ENCODE measurements around the gene CA5A.

DNA sequence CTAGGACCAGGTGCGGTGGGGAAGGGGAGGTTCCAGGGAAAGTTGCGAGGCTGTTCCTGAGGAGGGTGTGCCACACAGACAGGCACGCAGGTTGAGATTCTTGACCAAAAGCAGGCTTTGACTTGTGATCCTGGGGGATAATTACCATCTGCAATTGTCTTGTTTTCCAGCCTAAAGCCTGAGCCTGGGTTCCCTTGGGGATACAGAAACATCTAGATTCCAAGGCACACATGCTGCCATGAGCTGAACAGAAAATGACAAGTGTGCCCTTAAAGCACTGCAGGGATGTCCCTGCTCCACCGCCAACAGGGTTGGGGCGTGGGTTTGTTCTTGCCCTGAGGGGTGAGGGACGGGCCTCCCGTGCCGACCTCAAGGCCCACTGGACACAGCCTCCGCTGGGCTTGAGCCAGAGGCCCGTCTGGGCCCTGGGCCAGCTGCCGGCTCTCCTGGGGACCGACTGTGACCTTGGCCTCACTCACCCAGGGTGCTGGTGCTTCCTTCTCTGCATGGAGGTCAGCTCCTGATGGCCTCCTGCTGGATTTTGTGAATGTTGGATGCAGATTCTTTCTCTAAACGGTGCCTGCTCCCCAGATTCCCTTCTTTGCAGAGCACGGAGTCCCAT, 14.0 kb downstream of the CA5A start:
- TF ChIP-seq, protein P1, sequence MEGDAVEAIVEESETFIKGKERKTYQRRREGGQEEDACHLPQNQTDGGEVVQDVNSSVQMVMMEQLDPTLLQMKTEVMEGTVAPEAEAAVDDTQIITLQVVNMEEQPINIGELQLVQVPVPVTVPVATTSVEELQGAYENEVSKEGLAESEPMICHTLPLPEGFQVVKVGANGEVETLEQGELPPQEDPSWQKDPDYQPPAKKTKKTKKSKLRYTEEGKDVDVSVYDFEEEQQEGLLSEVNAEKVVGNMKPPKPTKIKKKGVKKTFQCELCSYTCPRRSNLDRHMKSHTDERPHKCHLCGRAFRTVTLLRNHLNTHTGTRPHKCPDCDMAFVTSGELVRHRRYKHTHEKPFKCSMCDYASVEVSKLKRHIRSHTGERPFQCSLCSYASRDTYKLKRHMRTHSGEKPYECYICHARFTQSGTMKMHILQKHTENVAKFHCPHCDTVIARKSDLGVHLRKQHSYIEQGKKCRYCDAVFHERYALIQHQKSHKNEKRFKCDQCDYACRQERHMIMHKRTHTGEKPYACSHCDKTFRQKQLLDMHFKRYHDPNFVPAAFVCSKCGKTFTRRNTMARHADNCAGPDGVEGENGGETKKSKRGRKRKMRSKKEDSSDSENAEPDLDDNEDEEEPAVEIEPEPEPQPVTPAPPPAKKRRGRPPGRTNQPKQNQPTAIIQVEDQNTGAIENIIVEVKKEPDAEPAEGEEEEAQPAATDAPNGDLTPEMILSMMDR (IDR thresholded peaks at IDR 0.05; ENCODE audit: insufficient read depth, low read depth, low read length), result no peak
- TF ChIP-seq EZH2 (IDR thresholded peaks at IDR 0.05; ENCODE audit: insufficient read depth, low read length), result no peak
